Tibial nerve (tissue), 4 donors: ENCODE results near the gene MAML2.
A peak's percentile ranks its signal among the peaks of the same experiment; 100 is the strongest.

Experiments
- EP300 ChIP-seq, 2 donors: sonication (generic); formaldehyde crosslinking; IDR thresholded peaks; one replicate each; pipeline ENCODE4 v1.6.1; 2017; ENCODE audit warnings: antibody characterized with exemption in 2 of 2, mild to moderate bottlenecking in 1 of 2
- POLR2A ChIP-seq, 2 donors: fragments of 450-650 bp; IDR thresholded peaks; one replicate each; pipeline ENCODE4 v1.6.1; 2017; ENCODE audit warnings: antibody characterized with exemption in 2 of 2, mild to moderate bottlenecking in 2 of 2, moderate library complexity in 2 of 2
- TF ChIP-seq, protein P1 (sequence below), 5 experiments: fragments of 200-600 bp in 3 of 5; fragments of 450-650 bp in 2 of 5; sonication (generic) in 3 of 5; IDR thresholded peaks; one replicate each; pipeline ENCODE4 v1.5.1; 2016 to 2019; ENCODE audit warnings: antibody characterized with exemption in 5 of 5, mild to moderate bottlenecking in 3 of 5, moderate library complexity in 2 of 5

DNA sequence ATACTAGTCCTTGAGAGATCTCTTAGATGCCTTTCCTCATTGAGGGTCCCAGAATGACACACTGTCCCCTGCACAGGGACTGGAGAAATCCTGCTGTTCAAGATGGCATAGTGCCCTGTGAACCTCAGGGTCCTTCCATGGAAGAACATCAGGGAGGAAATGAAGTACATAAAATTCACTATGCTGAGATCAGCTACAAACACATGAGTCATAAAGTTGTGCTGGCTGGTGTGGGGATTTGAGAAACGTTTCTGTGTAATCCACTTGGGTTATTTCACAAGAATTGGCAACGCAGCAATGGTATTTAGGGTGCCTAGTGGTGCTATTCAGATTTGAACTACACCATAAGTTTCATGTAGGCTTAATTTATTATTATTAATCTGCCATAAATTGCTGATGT lies 174.4 kb downstream of the MAML2 start:
- TF ChIP-seq POLR2A (IDR thresholded peaks at IDR 0.05) = no peak
- TF ChIP-seq, protein P1, sequence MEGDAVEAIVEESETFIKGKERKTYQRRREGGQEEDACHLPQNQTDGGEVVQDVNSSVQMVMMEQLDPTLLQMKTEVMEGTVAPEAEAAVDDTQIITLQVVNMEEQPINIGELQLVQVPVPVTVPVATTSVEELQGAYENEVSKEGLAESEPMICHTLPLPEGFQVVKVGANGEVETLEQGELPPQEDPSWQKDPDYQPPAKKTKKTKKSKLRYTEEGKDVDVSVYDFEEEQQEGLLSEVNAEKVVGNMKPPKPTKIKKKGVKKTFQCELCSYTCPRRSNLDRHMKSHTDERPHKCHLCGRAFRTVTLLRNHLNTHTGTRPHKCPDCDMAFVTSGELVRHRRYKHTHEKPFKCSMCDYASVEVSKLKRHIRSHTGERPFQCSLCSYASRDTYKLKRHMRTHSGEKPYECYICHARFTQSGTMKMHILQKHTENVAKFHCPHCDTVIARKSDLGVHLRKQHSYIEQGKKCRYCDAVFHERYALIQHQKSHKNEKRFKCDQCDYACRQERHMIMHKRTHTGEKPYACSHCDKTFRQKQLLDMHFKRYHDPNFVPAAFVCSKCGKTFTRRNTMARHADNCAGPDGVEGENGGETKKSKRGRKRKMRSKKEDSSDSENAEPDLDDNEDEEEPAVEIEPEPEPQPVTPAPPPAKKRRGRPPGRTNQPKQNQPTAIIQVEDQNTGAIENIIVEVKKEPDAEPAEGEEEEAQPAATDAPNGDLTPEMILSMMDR (IDR thresholded peaks at IDR 0.05) = peak in 2 of 5 experiments; percentile 33 to 42
- peak; percentile 52 to 93 for TF ChIP-seq EP300 (IDR thresholded peaks at IDR 0.05)
